Hepatocyte (in vitro differentiated cells): Measurements from ENCODE around the gene SAMD4A.

Experiments
- CTCF ChIP-seq: fragments of 200-600 bp; sonication (generic); IDR thresholded peaks from 2 replicates; pipeline ENCODE4 v1.5.1; 2016; ENCODE audit warnings: antibody characterized with exemption, mild to moderate bottlenecking; ENCODE audit not compliant: poor library complexity
- EZH2 ChIP-seq: fragments of 200-600 bp; sonication (generic); IDR thresholded peaks from 2 replicates; pipeline ENCODE4 v1.6.1; 2016; ENCODE audit warnings: antibody characterized with exemption, mild to moderate bottlenecking, borderline replicate concordance

- TF ChIP-seq CTCF: no peak
- TF ChIP-seq EZH2: no peak
These were observed 36.4 kb downstream of the SAMD4A start for GRCh38 chr14:54603362-54603761.
